ENCODE measurements around the gene SPTBN4. TPM values are rescaled to one million over a fixed set of nuclear protein-coding genes. Genes with fewer than 3 reads are reported as not detected.

SPTBN4 gene
- polyA plus RNA-seq, 1 of the 3 experiments (the other 2 are of a cell fraction): 3.1 TPM

DNA sequence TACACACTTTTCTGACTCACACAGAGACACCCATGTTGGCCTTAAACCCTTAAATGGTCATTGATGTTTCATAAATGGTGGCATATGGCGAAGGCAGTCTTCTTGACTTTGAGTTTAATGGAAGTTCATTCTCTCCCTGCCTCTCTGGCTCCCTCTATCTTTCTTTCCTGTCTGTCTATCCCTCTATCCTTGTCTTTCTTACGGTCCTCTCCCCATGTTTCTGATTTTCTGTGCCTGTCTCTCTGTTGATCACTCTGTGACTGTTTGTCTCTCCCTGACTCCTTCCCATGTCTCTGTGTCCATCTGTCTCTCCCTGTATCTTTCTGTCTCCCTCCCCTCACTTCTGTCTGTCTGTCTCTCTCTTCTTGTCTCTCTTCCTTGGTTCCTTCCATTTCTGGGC lies 66.7 kb downstream of the SPTBN4 start:
- Histone ChIP-seq H3K27ac (ENCODE audit: low read depth in 2 of 2, low read length in 1 of 2) (no peak overlapping the region), H4K20me1 (ENCODE audit: insufficient read depth) (no peaks in the 10 kb centered on the region), H3K9me3 (no peaks in the 10 kb centered on the region), H3K4me2 (no peak overlapping the region), H3K9ac (no peak overlapping the region), H3K4me1 (ENCODE audit: control insufficient read depth in 1 of 2, insufficient read depth in 2 of 2, low read depth in 1 of 2, low read length in 1 of 2) (peaks cover 0 to 11% of the 10 kb centered on the region in 2 experiments; a peak in 1 of 4 replicates), H3K27me3 (ENCODE audit: insufficient read depth) (no peaks in the 10 kb centered on the region), H3K4me3 (ENCODE audit: low read depth in 2 of 2, low read length in 1 of 2) (no peak overlapping the region), H3F3A (replicated peaks; ENCODE audit: insufficient read depth) (no peaks in the 10 kb centered on the region), H3K79me2 (ENCODE audit: insufficient read depth) (no peaks in the 10 kb centered on the region), H3K36me3 (replicated peaks in 1 of 2; ENCODE audit: control insufficient read depth in 1 of 2, insufficient read depth in 2 of 2, low read length in 1 of 2) (no peaks in the 10 kb centered on the region), H2AFZ (ENCODE audit: low read depth) (no peak overlapping the region), H3K9me2 (no peaks in the 10 kb centered on the region)
- POLR2A ChIA-PET: no interaction called here
- TF ChIP-seq FOSL2 (IDR thresholded peaks at IDR 0.05; ENCODE audit: borderline replicate concordance, low read depth): no peak
- TF ChIP-seq, protein P1, sequence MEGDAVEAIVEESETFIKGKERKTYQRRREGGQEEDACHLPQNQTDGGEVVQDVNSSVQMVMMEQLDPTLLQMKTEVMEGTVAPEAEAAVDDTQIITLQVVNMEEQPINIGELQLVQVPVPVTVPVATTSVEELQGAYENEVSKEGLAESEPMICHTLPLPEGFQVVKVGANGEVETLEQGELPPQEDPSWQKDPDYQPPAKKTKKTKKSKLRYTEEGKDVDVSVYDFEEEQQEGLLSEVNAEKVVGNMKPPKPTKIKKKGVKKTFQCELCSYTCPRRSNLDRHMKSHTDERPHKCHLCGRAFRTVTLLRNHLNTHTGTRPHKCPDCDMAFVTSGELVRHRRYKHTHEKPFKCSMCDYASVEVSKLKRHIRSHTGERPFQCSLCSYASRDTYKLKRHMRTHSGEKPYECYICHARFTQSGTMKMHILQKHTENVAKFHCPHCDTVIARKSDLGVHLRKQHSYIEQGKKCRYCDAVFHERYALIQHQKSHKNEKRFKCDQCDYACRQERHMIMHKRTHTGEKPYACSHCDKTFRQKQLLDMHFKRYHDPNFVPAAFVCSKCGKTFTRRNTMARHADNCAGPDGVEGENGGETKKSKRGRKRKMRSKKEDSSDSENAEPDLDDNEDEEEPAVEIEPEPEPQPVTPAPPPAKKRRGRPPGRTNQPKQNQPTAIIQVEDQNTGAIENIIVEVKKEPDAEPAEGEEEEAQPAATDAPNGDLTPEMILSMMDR (IDR thresholded peaks at IDR 0.05): 0 out of 2 replicates have a peak, but pooled peaks have one; percentile 14
- TF ChIP-seq CHD2 (IDR thresholded peaks at IDR 0.05; ENCODE audit: low read length, partially characterized antibody): no peak
- TF ChIP-seq, protein P2, sequence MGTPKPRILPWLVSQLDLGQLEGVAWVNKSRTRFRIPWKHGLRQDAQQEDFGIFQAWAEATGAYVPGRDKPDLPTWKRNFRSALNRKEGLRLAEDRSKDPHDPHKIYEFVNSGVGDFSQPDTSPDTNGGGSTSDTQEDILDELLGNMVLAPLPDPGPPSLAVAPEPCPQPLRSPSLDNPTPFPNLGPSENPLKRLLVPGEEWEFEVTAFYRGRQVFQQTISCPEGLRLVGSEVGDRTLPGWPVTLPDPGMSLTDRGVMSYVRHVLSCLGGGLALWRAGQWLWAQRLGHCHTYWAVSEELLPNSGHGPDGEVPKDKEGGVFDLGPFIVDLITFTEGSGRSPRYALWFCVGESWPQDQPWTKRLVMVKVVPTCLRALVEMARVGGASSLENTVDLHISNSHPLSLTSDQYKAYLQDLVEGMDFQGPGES (IDR thresholded peaks at IDR 0.05; ENCODE audit: low read depth, low read length): no peak
- TF ChIP-seq EP300 (IDR thresholded peaks at IDR 0.05; ENCODE audit: borderline replicate concordance in 1 of 2, low read depth in 1 of 2, low read length in 1 of 2): no peak
- TF ChIP-seq SMC3 (IDR thresholded peaks at IDR 0.05; ENCODE audit: low read depth, low read length): no peak
- CTCF ChIA-PET: interaction anchor here (2.4 to 2.5 kb wide), 3 partner anchors 10 to 101 kb away, joined by 10 to 18 read pairs (median 14); no protein-coding TSS in a partner anchor
- DNase-seq: no peak
- WGBS (ENCODE audit: low lambda C conversion rate): 77% methylated on average over 2 of the region's 2 CpGs

DNA sequence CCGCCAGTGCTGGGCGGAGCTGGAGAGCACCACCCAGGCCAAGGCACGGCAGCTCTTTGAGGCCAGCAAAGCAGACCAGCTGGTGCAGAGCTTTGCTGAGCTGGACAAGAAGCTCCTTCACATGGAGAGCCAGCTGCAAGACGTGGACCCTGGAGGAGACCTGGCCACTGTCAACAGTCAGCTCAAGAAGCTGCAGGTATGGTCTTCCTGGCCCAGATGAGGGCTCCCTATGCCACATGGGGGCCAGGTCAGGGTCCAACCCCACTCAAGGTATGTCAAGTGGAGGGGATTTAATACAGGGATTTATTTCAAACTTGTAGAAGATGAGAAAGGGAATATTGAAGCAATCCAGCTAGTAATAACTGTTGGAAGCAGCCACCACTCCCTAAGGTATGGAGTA lies 67.3 kb downstream of the SPTBN4 start:
- Histone ChIP-seq H2AFZ (ENCODE audit: low read depth) (no peak overlapping the region), H3F3A (replicated peaks; ENCODE audit: insufficient read depth) (no peaks in the 10 kb centered on the region), H3K27me3 (ENCODE audit: insufficient read depth) (no peaks in the 10 kb centered on the region), H3K4me2 (no peak overlapping the region), H4K20me1 (ENCODE audit: insufficient read depth) (no peaks in the 10 kb centered on the region), H3K27ac (ENCODE audit: low read depth in 2 of 2, low read length in 1 of 2) (no peak overlapping the region), H3K4me1 (ENCODE audit: control insufficient read depth in 1 of 2, insufficient read depth in 2 of 2, low read depth in 1 of 2, low read length in 1 of 2) (peaks cover 0 to 11% of the 10 kb centered on the region in 2 experiments; a peak in 1 of 4 replicates), H3K36me3 (replicated peaks in 1 of 2; ENCODE audit: control insufficient read depth in 1 of 2, insufficient read depth in 2 of 2, low read length in 1 of 2) (no peaks in the 10 kb centered on the region), H3K9ac (no peak overlapping the region), H3K9me3 (no peaks in the 10 kb centered on the region), H3K9me2 (no peaks in the 10 kb centered on the region), H3K79me2 (ENCODE audit: insufficient read depth) (no peaks in the 10 kb centered on the region), H3K4me3 (ENCODE audit: low read depth in 2 of 2, low read length in 1 of 2) (no peak overlapping the region)
- ChIA-PET CTCF (interaction anchor here (0.9 to 1.4 kb wide), 3 partner anchors 61 to 101 kb away, joined by 3 to 4 read pairs (median 3); no protein-coding TSS in a partner anchor), POLR2A (no interaction called here)
- no peak for DNase-seq
- TF ChIP-seq, protein P1 (IDR thresholded peaks at IDR 0.05): no peak
- TF ChIP-seq MXI1 (IDR thresholded peaks at IDR 0.05; ENCODE audit: low read depth, low read length): no peak
- TF ChIP-seq, protein P3, sequence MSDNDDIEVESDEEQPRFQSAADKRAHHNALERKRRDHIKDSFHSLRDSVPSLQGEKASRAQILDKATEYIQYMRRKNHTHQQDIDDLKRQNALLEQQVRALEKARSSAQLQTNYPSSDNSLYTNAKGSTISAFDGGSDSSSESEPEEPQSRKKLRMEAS (IDR thresholded peaks at IDR 0.05; ENCODE audit: low read depth): no peak
- TF ChIP-seq YY1 (IDR thresholded peaks at IDR 0.05; ENCODE audit: low read depth): no peak
- WGBS (ENCODE audit: low lambda C conversion rate): 59% methylated on average over 4 of the region's 4 CpGs
